ENCODE results near the gene HLA-F.

GRCh38 chr6:29709188-29709587 lies 14.0 kb upstream of the HLA-F start:
- TF ChIP-seq POLR2AphosphoS5 (IDR thresholded peaks at IDR 0.05) (no peak), POLR2A (IDR thresholded peaks at IDR 0.05) (no peak), CTCF (IDR thresholded peaks at IDR 0.05) (no peak)
